Measurements from ENCODE around the gene WDR19.
"Not testable (repeated sequence)": the region's sequence is repeated elsewhere in the genome, so short reads cannot be mapped to it uniquely, and the experiment has no call there.

WDR19 gene

GRCh38 chr4:39170301-39170700 is 12.0 kb upstream of the WDR19 start:
- no peaks in the 10 kb centered on the region for H3K36me3 ChIP-seq (ENCODE audit: control insufficient read depth in 5 of 5, insufficient read depth in 5 of 5, low read length in 5 of 5)
- H3K4me1 ChIP-seq (ENCODE audit: control insufficient read depth in 5 of 5, insufficient read depth in 5 of 5, low read length in 5 of 5), result peaks cover 0 to 9% (median 0%) of the 10 kb centered on the region in 5 donors
- H3K4me3 ChIP-seq (ENCODE audit: low read depth in 1 of 5, low read length in 5 of 5), result no peak overlapping the region
- H3K9me3 ChIP-seq (ENCODE audit: control insufficient read depth in 5 of 5, low read length in 5 of 5), result peaks cover 0 to 5% (median 3%) of the 10 kb centered on the region in 5 donors
- no peak overlapping the region for H3K9ac ChIP-seq (ENCODE audit: low read length in 5 of 5)
- H3K27ac ChIP-seq (ENCODE audit: low read depth, low read length), result no peak overlapping the region
- no peaks in the 10 kb centered on the region for H3K27me3 ChIP-seq (ENCODE audit: control insufficient read depth in 5 of 5, insufficient read depth in 4 of 5, low read length in 5 of 5)

- H3K27ac ChIP-seq (ENCODE audit: low read depth, low read length), result no peak overlapping the region
- no peaks in the 10 kb centered on the region for H3K9me3 ChIP-seq (ENCODE audit: control insufficient read depth in 5 of 5, low read length in 5 of 5)
- H3K4me3 ChIP-seq (ENCODE audit: low read depth in 1 of 5, low read length in 5 of 5), result no peak overlapping the region
- no peaks in the 10 kb centered on the region for H3K36me3 ChIP-seq (ENCODE audit: control insufficient read depth in 5 of 5, insufficient read depth in 5 of 5, low read length in 5 of 5)
- H3K9ac ChIP-seq (ENCODE audit: low read length in 5 of 5), result no peak overlapping the region
- H3K27me3 ChIP-seq (ENCODE audit: control insufficient read depth in 5 of 5, insufficient read depth in 4 of 5, low read length in 5 of 5), result no peaks in the 10 kb centered on the region
- H3K4me1 ChIP-seq (ENCODE audit: control insufficient read depth in 5 of 5, insufficient read depth in 5 of 5, low read length in 5 of 5), result peaks cover 3 to 19% (median 18%) of the 10 kb centered on the region in 5 donors
Measured at GRCh38 chr4:39178706-39179105, 3.6 kb upstream of the WDR19 start.

- Histone ChIP-seq H3K9me3 (ENCODE audit: control insufficient read depth in 5 of 5, low read length in 5 of 5) (no peaks in the 10 kb centered on the region), H3K27ac (ENCODE audit: low read depth, low read length) (no peak overlapping the region), H3K27me3 (ENCODE audit: control insufficient read depth in 5 of 5, insufficient read depth in 4 of 5, low read length in 5 of 5) (no peaks in the 10 kb centered on the region), H3K4me1 (ENCODE audit: control insufficient read depth in 5 of 5, insufficient read depth in 5 of 5, low read length in 5 of 5) (peaks cover 3 to 21% (median 20%) of the 10 kb centered on the region in 5 donors), H3K36me3 (ENCODE audit: control insufficient read depth in 5 of 5, insufficient read depth in 5 of 5, low read length in 5 of 5) (no peaks in the 10 kb centered on the region), H3K9ac (ENCODE audit: low read length in 5 of 5) (no peak overlapping the region), H3K4me3 (ENCODE audit: low read depth in 1 of 5, low read length in 5 of 5) (no peak overlapping the region)
Measured at GRCh38 chr4:39179681-39180080, 2.6 kb upstream of the WDR19 start.

- not testable (repeated sequence) for H3K36me3 ChIP-seq (ENCODE audit: control insufficient read depth in 5 of 5, insufficient read depth in 5 of 5, low read length in 5 of 5); H3K27ac ChIP-seq (ENCODE audit: low read depth, low read length); H3K9ac ChIP-seq (ENCODE audit: low read length in 5 of 5); H3K27me3 ChIP-seq (ENCODE audit: control insufficient read depth in 5 of 5, insufficient read depth in 4 of 5, low read length in 5 of 5); H3K4me3 ChIP-seq (ENCODE audit: low read depth in 1 of 5, low read length in 5 of 5); H3K9me3 ChIP-seq (ENCODE audit: control insufficient read depth in 5 of 5, low read length in 5 of 5)
- H3K4me1 ChIP-seq (ENCODE audit: control insufficient read depth in 5 of 5, insufficient read depth in 5 of 5, low read length in 5 of 5), result peaks cover 3 to 21% (median 20%) of the 10 kb centered on the region in 5 donors
Measured at GRCh38 chr4:39180629-39181028, 1.7 kb upstream of the WDR19 start.

GRCh38 chr4:39181520-39181904 is 817 bp upstream of the WDR19 start:
- no peaks in the 10 kb centered on the region for H3K9me3 ChIP-seq (ENCODE audit: control insufficient read depth in 5 of 5, low read length in 5 of 5)
- peak overlapping the region; percentile 25 to 97 (median 76) for H3K4me3 ChIP-seq (ENCODE audit: low read depth in 1 of 5, low read length in 5 of 5)
- peak overlapping the region in 2 of 5 donors; percentile 30 to 72 for H3K9ac ChIP-seq (ENCODE audit: low read length in 5 of 5)
- no peaks in the 10 kb centered on the region for H3K36me3 ChIP-seq (ENCODE audit: control insufficient read depth in 5 of 5, insufficient read depth in 5 of 5, low read length in 5 of 5)
- no peak overlapping the region for H3K27ac ChIP-seq (ENCODE audit: low read depth, low read length)
- no peaks in the 10 kb centered on the region for H3K27me3 ChIP-seq (ENCODE audit: control insufficient read depth in 5 of 5, insufficient read depth in 4 of 5, low read length in 5 of 5)
- H3K4me1 ChIP-seq (ENCODE audit: control insufficient read depth in 5 of 5, insufficient read depth in 5 of 5, low read length in 5 of 5), result peaks cover 3 to 21% (median 20%) of the 10 kb centered on the region in 5 donors

GRCh38 chr4:39201963-39202362 is 19.6 kb downstream of the WDR19 start:
- no peak overlapping the region for H3K27ac ChIP-seq (ENCODE audit: low read depth, low read length)

GRCh38 chr4:39204543-39204942 is 22.2 kb downstream of the WDR19 start:
- no peaks in the 10 kb centered on the region for H3K27me3 ChIP-seq (ENCODE audit: control insufficient read depth in 5 of 5, insufficient read depth in 4 of 5, low read length in 5 of 5)
- H3K36me3 ChIP-seq (ENCODE audit: control insufficient read depth in 5 of 5, insufficient read depth in 5 of 5, low read length in 5 of 5), result peaks cover 27 to 51% (median 34%) of the 10 kb centered on the region in 5 donors

More at GRCh38 chr4:39201963-39202362, 19.6 kb downstream of the WDR19 start:
- Histone ChIP-seq H3K4me3 (ENCODE audit: low read depth in 1 of 5, low read length in 5 of 5) (no peak overlapping the region), H3K9ac (ENCODE audit: low read length in 5 of 5) (no peak overlapping the region), H3K27me3 (ENCODE audit: control insufficient read depth in 5 of 5, insufficient read depth in 4 of 5, low read length in 5 of 5) (no peaks in the 10 kb centered on the region), H3K4me1 (ENCODE audit: control insufficient read depth in 5 of 5, insufficient read depth in 5 of 5, low read length in 5 of 5) (peaks cover 0 to 8% (median 0%) of the 10 kb centered on the region in 5 donors), H3K9me3 (ENCODE audit: control insufficient read depth in 5 of 5, low read length in 5 of 5) (peaks cover 0 to 8% (median 0%) of the 10 kb centered on the region in 5 donors), H3K36me3 (ENCODE audit: control insufficient read depth in 5 of 5, insufficient read depth in 5 of 5, low read length in 5 of 5) (peaks cover 24 to 44% (median 31%) of the 10 kb centered on the region in 5 donors)

GRCh38 chr4:39205000-39205399 is 22.7 kb downstream of the WDR19 start:
- Histone ChIP-seq H3K9me3 (ENCODE audit: control insufficient read depth in 5 of 5, low read length in 5 of 5) (peaks cover 0 to 8% (median 0%) of the 10 kb centered on the region in 5 donors), H3K36me3 (ENCODE audit: control insufficient read depth in 5 of 5, insufficient read depth in 5 of 5, low read length in 5 of 5) (peaks cover 27 to 49% (median 33%) of the 10 kb centered on the region in 5 donors)

More at GRCh38 chr4:39204543-39204942, 22.2 kb downstream of the WDR19 start:
- no peak overlapping the region for H3K9ac ChIP-seq (ENCODE audit: low read length in 5 of 5)
- peaks cover 0 to 8% (median 0%) of the 10 kb centered on the region in 5 donors for H3K9me3 ChIP-seq (ENCODE audit: control insufficient read depth in 5 of 5, low read length in 5 of 5)
- H3K4me1 ChIP-seq (ENCODE audit: control insufficient read depth in 5 of 5, insufficient read depth in 5 of 5, low read length in 5 of 5), result peaks cover 0 to 8% (median 0%) of the 10 kb centered on the region in 5 donors
- H3K27ac ChIP-seq (ENCODE audit: low read depth, low read length), result no peak overlapping the region
- H3K4me3 ChIP-seq (ENCODE audit: low read depth in 1 of 5, low read length in 5 of 5), result no peak overlapping the region

GRCh38 chr4:39205476-39205875 is 23.1 kb downstream of the WDR19 start:
- no peaks in the 10 kb centered on the region for H3K27me3 ChIP-seq (ENCODE audit: control insufficient read depth in 5 of 5, insufficient read depth in 4 of 5, low read length in 5 of 5)
- H3K9ac ChIP-seq (ENCODE audit: low read length in 5 of 5), result no peak overlapping the region
- H3K27ac ChIP-seq (ENCODE audit: low read depth, low read length), result no peak overlapping the region
- peaks cover 0 to 8% (median 0%) of the 10 kb centered on the region in 5 donors for H3K9me3 ChIP-seq (ENCODE audit: control insufficient read depth in 5 of 5, low read length in 5 of 5)
- peaks cover 0 to 8% (median 0%) of the 10 kb centered on the region in 5 donors for H3K4me1 ChIP-seq (ENCODE audit: control insufficient read depth in 5 of 5, insufficient read depth in 5 of 5, low read length in 5 of 5)
- peaks cover 23 to 49% (median 31%) of the 10 kb centered on the region in 5 donors for H3K36me3 ChIP-seq (ENCODE audit: control insufficient read depth in 5 of 5, insufficient read depth in 5 of 5, low read length in 5 of 5)
- no peak overlapping the region for H3K4me3 ChIP-seq (ENCODE audit: low read depth in 1 of 5, low read length in 5 of 5)

More at GRCh38 chr4:39205000-39205399, 22.7 kb downstream of the WDR19 start:
- no peaks in the 10 kb centered on the region for H3K27me3 ChIP-seq (ENCODE audit: control insufficient read depth in 5 of 5, insufficient read depth in 4 of 5, low read length in 5 of 5)
- H3K27ac ChIP-seq (ENCODE audit: low read depth, low read length), result no peak overlapping the region
- peaks cover 0 to 8% (median 0%) of the 10 kb centered on the region in 5 donors for H3K4me1 ChIP-seq (ENCODE audit: control insufficient read depth in 5 of 5, insufficient read depth in 5 of 5, low read length in 5 of 5)
- H3K4me3 ChIP-seq (ENCODE audit: low read depth in 1 of 5, low read length in 5 of 5), result no peak overlapping the region
- no peak overlapping the region for H3K9ac ChIP-seq (ENCODE audit: low read length in 5 of 5)

- no peak overlapping the region for H3K27ac ChIP-seq (ENCODE audit: low read depth, low read length)
- H3K27me3 ChIP-seq (ENCODE audit: control insufficient read depth in 5 of 5, insufficient read depth in 4 of 5, low read length in 5 of 5), result no peaks in the 10 kb centered on the region
- H3K36me3 ChIP-seq (ENCODE audit: control insufficient read depth in 5 of 5, insufficient read depth in 5 of 5, low read length in 5 of 5), result peaks cover 13 to 35% (median 29%) of the 10 kb centered on the region in 5 donors
- no peak overlapping the region for H3K4me3 ChIP-seq (ENCODE audit: low read depth in 1 of 5, low read length in 5 of 5)
- H3K9me3 ChIP-seq (ENCODE audit: control insufficient read depth in 5 of 5, low read length in 5 of 5), result no peaks in the 10 kb centered on the region
- H3K4me1 ChIP-seq (ENCODE audit: control insufficient read depth in 5 of 5, insufficient read depth in 5 of 5, low read length in 5 of 5), result no peaks in the 10 kb centered on the region
- no peak overlapping the region for H3K9ac ChIP-seq (ENCODE audit: low read length in 5 of 5)
Measured at GRCh38 chr4:39227906-39228305, 45.6 kb downstream of the WDR19 start.

Measured in subcutaneous abdominal adipose tissue (tissue), 5 donors.